HCT116 (cell line): ENCODE measurements around the gene C2orf76. TPM values are rescaled to one million over a fixed set of nuclear protein-coding genes. Genes with fewer than 3 reads are reported as not detected.

Source experiments
- ATAC-seq: fragments of 200-7000 bp; cut with Tn5 transposase; 2 replicates; pipeline ENCODE4 v1.9.1; 2020; ENCODE audit warnings: mild to moderate bottlenecking, moderate library complexity
- BruUV-seq: library from RNA; stranded (reverse); fragments of 400-500 nt; replicated peaks from 2 replicates; lab custom pipeline; 2021; lab: Mats Ljungman, UMichigan
- CTCF ChIA-PET: fragments of 300-600 bp; sonication (Branson Sonifier 250); formaldehyde crosslinking; loops from one replicate; lab custom pipeline; 2021; ENCODE audit warnings: antibody characterized with exemption; lab: Charles Lee
- POLR2A ChIA-PET: fragments of 300-600, 350-600 bp; sonication (Branson Sonifier 250); formaldehyde crosslinking; loops from one replicate; lab custom pipeline; 2021; ENCODE audit warnings: antibody characterized with exemption; lab: Charles Lee
- RAD21 ChIA-PET, 2 experiments: fragments of 300-600 bp; sonication (Branson Sonifier 250); formaldehyde crosslinking; loops; one replicate each; lab custom pipeline; 2023; ENCODE audit warnings: low total read pairs in 2 of 2; ENCODE audit not compliant: uncharacterized antibody in 2 of 2, unreplicated experiment in 2 of 2, low non-redundant PET in 1 of 2; lab: Charles Lee
- DNase-seq: peaks from one replicate; pipeline ENCODE4 v3.0.0-alpha.2; 2010; ENCODE audit warnings: low read depth, low spot score
- H2AFZ ChIP-seq: fragments of 200-600 bp; shearing (Covaris generic), sonication (generic); 2 replicates; pipeline ENCODE4 v1.6.1; 2017; ENCODE audit warnings: low read depth, mixed run types, mixed read lengths, antibody characterized with exemption, low read length; ENCODE audit not compliant: poor library complexity, severe bottlenecking
- H3K27ac ChIP-seq: 2 replicates; pipeline ENCODE4 v1.5.1; 2012; ENCODE audit warnings: low read depth, low read length
- H3K27me3 ChIP-seq: fragments of 200-600 bp; sonication (generic); 2 replicates; pipeline ENCODE4 v1.6.1; 2016; ENCODE audit warnings: mixed run types, low read length, mixed read lengths; ENCODE audit not compliant: insufficient read depth
- H3K36me3 ChIP-seq, 2 experiments: fragments of 200-500 bp in 1 of 2; fragments of 200-600 bp in 1 of 2; sonication (Bioruptor generic) in 1 of 2; sonication (generic) in 1 of 2; 2 replicates each; pipeline versions ENCODE4 v1.5.1 to v1.6.1; 2014 to 2016; ENCODE audit warnings: low read length in 2 of 2, inconsistent platforms in 1 of 2, mixed read lengths in 1 of 2, mixed run types in 1 of 2; ENCODE audit not compliant: insufficient read depth in 2 of 2, control insufficient read depth in 1 of 2
- H3K4me1 ChIP-seq, 2 experiments: fragments of 200-600 bp in 1 of 2; sonication (generic) in 1 of 2; 2 replicates each; pipeline versions ENCODE4 v1.5.1 to v1.6.1; 2012 to 2017; ENCODE audit warnings: low read length in 2 of 2, inconsistent platforms in 1 of 2, mild to moderate bottlenecking in 1 of 2, mixed read lengths in 1 of 2, mixed run types in 1 of 2, moderate library complexity in 1 of 2; ENCODE audit not compliant: insufficient read depth in 2 of 2, control insufficient read depth in 1 of 2
- H3K4me2 ChIP-seq: fragments of 200-600 bp; sonication (generic); 2 replicates; pipeline ENCODE4 v1.6.1; 2017; ENCODE audit warnings: mixed run types, low read length, mixed read lengths
- H3K4me3 ChIP-seq, 2 experiments: fragments of 200-600 bp in 1 of 2; sonication (generic) in 1 of 2; replicated peaks in 1 of 2; 2 replicates each; pipeline ENCODE4 v1.5.1; 2011 to 2016; ENCODE audit warnings: low read length in 2 of 2, control low read depth in 1 of 2, low read depth in 1 of 2, mild to moderate bottlenecking in 1 of 2, mixed read lengths in 1 of 2, mixed run types in 1 of 2
- H3K79me2 ChIP-seq: fragments of 200-600 bp; sonication (generic); 2 replicates; pipeline ENCODE4 v1.6.1; 2017; ENCODE audit warnings: mild to moderate bottlenecking, mixed run types, low read length, moderate library complexity, mixed read lengths; ENCODE audit not compliant: insufficient read depth
- H3K9ac ChIP-seq: fragments of 200-600 bp; sonication (generic); 2 replicates; pipeline ENCODE4 v1.6.1; 2016; ENCODE audit warnings: low read length, mixed read lengths
- H3K9me2 ChIP-seq: fragments of 200-600 bp; sonication (generic), shearing (Covaris generic); 2 replicates; pipeline ENCODE4 v1.6.1; 2017; ENCODE audit warnings: mixed run types, mild to moderate bottlenecking, moderate library complexity; ENCODE audit not compliant: insufficient read depth
- H3K9me3 ChIP-seq, 2 experiments: fragments of 200-500 bp in 1 of 2; fragments of 200-600 bp in 1 of 2; sonication (Bioruptor generic) in 1 of 2; sonication (generic) in 1 of 2; 2 replicates each; pipeline ENCODE4 v1.6.1; 2014 to 2017; ENCODE audit warnings: low read length in 2 of 2, mixed read lengths in 2 of 2, inconsistent platforms in 1 of 2, low read depth in 1 of 2, mild to moderate bottlenecking in 1 of 2, mixed run types in 1 of 2, moderate library complexity in 1 of 2; ENCODE audit not compliant: control insufficient read depth in 1 of 2, insufficient read depth in 1 of 2
- H4K20me1 ChIP-seq: fragments of 200-600 bp; sonication (generic), shearing (Covaris generic); 2 replicates; pipeline ENCODE4 v1.6.1; 2017; ENCODE audit warnings: mixed run types, mild to moderate bottlenecking, moderate library complexity; ENCODE audit not compliant: insufficient read depth
- CBX3 ChIP-seq: IDR thresholded peaks from 2 replicates; pipeline ENCODE4 v1.6.1; 2012; ENCODE audit warnings: low read depth
- CEBPB ChIP-seq: IDR thresholded peaks from 2 replicates; pipeline ENCODE4 v1.6.1; 2012; ENCODE audit warnings: low read depth
- ELF1 ChIP-seq: IDR thresholded peaks from 2 replicates; pipeline ENCODE4 v1.6.1; 2012; ENCODE audit warnings: low read depth, borderline replicate concordance
- EZH2phosphoT487 ChIP-seq: fragments of 200-600 bp; IDR thresholded peaks from 2 replicates; pipeline ENCODE4 v1.6.1; 2018; ENCODE audit warnings: antibody characterized with exemption, borderline replicate concordance
- JUND ChIP-seq: IDR thresholded peaks from 2 replicates; pipeline ENCODE4 v1.6.1; 2012
- POLR2A ChIP-seq: IDR thresholded peaks from 2 replicates; pipeline ENCODE4 v1.7.0; 2011; ENCODE audit warnings: borderline replicate concordance; ENCODE audit not compliant: insufficient read depth, insufficient read length; ENCODE audit errors: extremely low read depth
- RAD21 ChIP-seq: IDR thresholded peaks from 2 replicates; pipeline ENCODE4 v1.6.1; 2012; ENCODE audit warnings: low read depth, mild to moderate bottlenecking
- TCF7L2 ChIP-seq: IDR thresholded peaks from 2 replicates; pipeline ENCODE4 v1.7.0; 2011; ENCODE audit warnings: borderline replicate concordance, inconsistent platforms; ENCODE audit not compliant: insufficient read depth, insufficient read length; ENCODE audit errors: extremely low read depth
- YY1 ChIP-seq: IDR thresholded peaks from 2 replicates; pipeline ENCODE4 v1.6.1; 2011; ENCODE audit warnings: low read length, low read depth, moderate library complexity, mild to moderate bottlenecking; ENCODE audit not compliant: insufficient replicate concordance; ENCODE audit errors: extremely low read depth
- ZNF274 ChIP-seq: fragments of 200-500 bp; sonication (Bioruptor generic); IDR thresholded peaks from 2 replicates; pipeline ENCODE4 v1.6.1; 2014; ENCODE audit warnings: mild to moderate bottlenecking, low read depth, low read length, inconsistent platforms
- intact Hi-C: fragments of 100-400 bp; cut with micrococcal nuclease; formaldehyde crosslinking; loops from 2 replicates; pipeline ENCODE4 v1.10.0; 2022
- total RNA-seq: library from RNA; stranded (reverse); gene quantifications from one replicate; pipeline ENCODE4 v1.2.1, GENCODE V29; 2021; ENCODE audit not compliant: unreplicated experiment
- TF ChIP-seq, protein P1 (sequence below): IDR thresholded peaks from 2 replicates; pipeline ENCODE4 v1.6.1; 2012; ENCODE audit warnings: low read depth
- TF ChIP-seq, protein P2 (sequence below), 3 experiments: fragments of 200-600 bp in 1 of 3; sonication (generic) in 1 of 3; IDR thresholded peaks in 2 of 3; conservative IDR thresholded peaks in 1 of 3; 2 replicates each; pipeline ENCODE4 v1.5.1; 2012 to 2017; ENCODE audit warnings: low read depth in 2 of 3, low read length in 2 of 3, antibody characterized with exemption in 1 of 3, borderline replicate concordance in 1 of 3, control low read depth in 1 of 3, mild to moderate bottlenecking in 1 of 3, mixed read lengths in 1 of 3, mixed run types in 1 of 3, moderate library complexity in 1 of 3; ENCODE audit not compliant: insufficient read depth in 1 of 3

The C2orf76 gene
- total RNA-seq, 1 experiment from 2014 or later: 10.5 TPM

DNA sequence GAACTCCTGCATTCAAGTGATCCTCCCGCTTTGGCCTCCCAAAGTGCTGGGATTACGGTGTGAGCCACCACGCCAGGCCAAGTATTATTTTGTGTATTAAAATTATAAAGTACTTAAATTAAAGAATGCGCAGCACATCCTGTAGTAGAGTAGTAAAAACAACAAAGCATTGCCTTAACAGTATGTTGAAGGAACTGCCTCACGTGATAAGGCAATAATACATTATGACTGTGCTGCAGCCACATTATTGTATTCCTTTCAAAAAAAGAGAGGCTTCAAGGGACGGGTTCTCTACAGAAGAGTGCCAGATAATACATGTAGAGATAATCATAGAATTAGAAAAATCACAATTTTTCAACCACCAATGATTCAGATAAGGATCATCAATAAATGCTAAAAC lies 33.7 kb downstream of the C2orf76 start (continued):
- TF ChIP-seq, protein P1, sequence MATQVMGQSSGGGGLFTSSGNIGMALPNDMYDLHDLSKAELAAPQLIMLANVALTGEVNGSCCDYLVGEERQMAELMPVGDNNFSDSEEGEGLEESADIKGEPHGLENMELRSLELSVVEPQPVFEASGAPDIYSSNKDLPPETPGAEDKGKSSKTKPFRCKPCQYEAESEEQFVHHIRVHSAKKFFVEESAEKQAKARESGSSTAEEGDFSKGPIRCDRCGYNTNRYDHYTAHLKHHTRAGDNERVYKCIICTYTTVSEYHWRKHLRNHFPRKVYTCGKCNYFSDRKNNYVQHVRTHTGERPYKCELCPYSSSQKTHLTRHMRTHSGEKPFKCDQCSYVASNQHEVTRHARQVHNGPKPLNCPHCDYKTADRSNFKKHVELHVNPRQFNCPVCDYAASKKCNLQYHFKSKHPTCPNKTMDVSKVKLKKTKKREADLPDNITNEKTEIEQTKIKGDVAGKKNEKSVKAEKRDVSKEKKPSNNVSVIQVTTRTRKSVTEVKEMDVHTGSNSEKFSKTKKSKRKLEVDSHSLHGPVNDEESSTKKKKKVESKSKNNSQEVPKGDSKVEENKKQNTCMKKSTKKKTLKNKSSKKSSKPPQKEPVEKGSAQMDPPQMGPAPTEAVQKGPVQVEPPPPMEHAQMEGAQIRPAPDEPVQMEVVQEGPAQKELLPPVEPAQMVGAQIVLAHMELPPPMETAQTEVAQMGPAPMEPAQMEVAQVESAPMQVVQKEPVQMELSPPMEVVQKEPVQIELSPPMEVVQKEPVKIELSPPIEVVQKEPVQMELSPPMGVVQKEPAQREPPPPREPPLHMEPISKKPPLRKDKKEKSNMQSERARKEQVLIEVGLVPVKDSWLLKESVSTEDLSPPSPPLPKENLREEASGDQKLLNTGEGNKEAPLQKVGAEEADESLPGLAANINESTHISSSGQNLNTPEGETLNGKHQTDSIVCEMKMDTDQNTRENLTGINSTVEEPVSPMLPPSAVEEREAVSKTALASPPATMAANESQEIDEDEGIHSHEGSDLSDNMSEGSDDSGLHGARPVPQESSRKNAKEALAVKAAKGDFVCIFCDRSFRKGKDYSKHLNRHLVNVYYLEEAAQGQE: no peak
- TF ChIP-seq CBX3: no peak
- no peak for TF ChIP-seq ZNF274
- TF ChIP-seq RAD21: no peak
- TF ChIP-seq EZH2phosphoT487: no peak
- TF ChIP-seq CEBPB: no peak

DNA sequence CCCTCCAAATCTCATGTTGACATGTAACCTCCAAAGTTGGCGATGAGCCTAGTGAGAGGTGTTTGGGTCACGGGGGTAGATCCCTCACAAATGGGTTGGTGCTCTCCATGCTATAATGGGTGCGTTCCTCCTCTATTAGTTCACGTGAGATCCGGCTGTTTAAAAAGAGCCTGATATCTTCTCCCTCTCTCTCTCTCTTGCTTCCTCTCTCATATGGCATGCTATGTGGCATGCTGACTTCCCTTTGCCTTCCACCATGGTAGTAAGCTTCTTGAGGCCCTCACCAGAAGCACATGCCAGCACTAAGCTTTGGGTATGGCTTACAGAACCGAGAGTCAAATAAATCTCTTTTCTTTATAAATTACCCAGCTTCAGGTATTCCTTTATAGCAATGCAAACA lies 39.2 kb downstream of the C2orf76 start:
- no peak for DNase-seq
- POLR2A ChIA-PET: no interaction called here
- no peak overlapping the region for H2AFZ ChIP-seq
- no peak overlapping the region for H3K9ac ChIP-seq
- CTCF ChIA-PET: no interaction called here
- H3K4me2 ChIP-seq: no peak overlapping the region
- ATAC-seq: no peak
- H4K20me1 ChIP-seq: no peaks in the 10 kb centered on the region
- peaks cover 3 to 4% of the 10 kb centered on the region in 2 experiments; a peak in 2 of 4 replicates for H3K4me1 ChIP-seq
- H3K79me2 ChIP-seq: no peaks in the 10 kb centered on the region
- no peaks in the 10 kb centered on the region for H3K27me3 ChIP-seq
- no TSS peak for BruUV-seq
- H3K9me2 ChIP-seq: no peaks in the 10 kb centered on the region
- no peak overlapping the region for H3K27ac ChIP-seq
- no peaks in the 10 kb centered on the region for H3K9me3 ChIP-seq
- H3K4me3 ChIP-seq: no peak overlapping the region
- RAD21 ChIA-PET: no interaction called here
- TF ChIP-seq EZH2phosphoT487 (no peak), POLR2A (no peak), JUND (no peak), YY1 (no peak), ELF1 (no peak), TCF7L2 (no peak), CBX3 (no peak)
- TF ChIP-seq, protein P2, sequence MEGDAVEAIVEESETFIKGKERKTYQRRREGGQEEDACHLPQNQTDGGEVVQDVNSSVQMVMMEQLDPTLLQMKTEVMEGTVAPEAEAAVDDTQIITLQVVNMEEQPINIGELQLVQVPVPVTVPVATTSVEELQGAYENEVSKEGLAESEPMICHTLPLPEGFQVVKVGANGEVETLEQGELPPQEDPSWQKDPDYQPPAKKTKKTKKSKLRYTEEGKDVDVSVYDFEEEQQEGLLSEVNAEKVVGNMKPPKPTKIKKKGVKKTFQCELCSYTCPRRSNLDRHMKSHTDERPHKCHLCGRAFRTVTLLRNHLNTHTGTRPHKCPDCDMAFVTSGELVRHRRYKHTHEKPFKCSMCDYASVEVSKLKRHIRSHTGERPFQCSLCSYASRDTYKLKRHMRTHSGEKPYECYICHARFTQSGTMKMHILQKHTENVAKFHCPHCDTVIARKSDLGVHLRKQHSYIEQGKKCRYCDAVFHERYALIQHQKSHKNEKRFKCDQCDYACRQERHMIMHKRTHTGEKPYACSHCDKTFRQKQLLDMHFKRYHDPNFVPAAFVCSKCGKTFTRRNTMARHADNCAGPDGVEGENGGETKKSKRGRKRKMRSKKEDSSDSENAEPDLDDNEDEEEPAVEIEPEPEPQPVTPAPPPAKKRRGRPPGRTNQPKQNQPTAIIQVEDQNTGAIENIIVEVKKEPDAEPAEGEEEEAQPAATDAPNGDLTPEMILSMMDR (IDR thresholded peaks at IDR 0.05 in 2 of 3, conservative IDR thresholded peaks at IDR 0.05 in 1 of 3; ENCODE audit: borderline replicate concordance in 1 of 3, insufficient read depth in 1 of 3, low read depth in 2 of 3, low read length in 2 of 3): no peak
- intact Hi-C loops: no loop called here
- H3K36me3 ChIP-seq: no peaks in the 10 kb centered on the region
